Fibroblast of gingiva (primary cell): ENCODE data around the gene CD300C.
"Not testable (repeated sequence)": the region's sequence is repeated elsewhere in the genome, so short reads cannot be mapped to it uniquely, and the experiment has no call there.

Experiments used
- DNase-seq: peaks from one replicate; pipeline ENCODE4 v3.0.0-alpha.2; 2011; ENCODE audit warnings: low read depth

CD300C gene

GRCh38 chr17:74545843-74546230, at the start of gene CD300C:
TSS of gene CD300C (minus strand) at chr17:74546115. CDS start at chr17:74545782, 333 bp downstream.
- DNase-seq = no peak

GRCh38 chr17:74595037-74595750, 49.3 kb upstream of the CD300C start:
- no peak for DNase-seq

- DNase-seq = no peak
Measured at GRCh38 chr17:74592087-74592990, 46.4 kb upstream of the CD300C start, which contains the start of gene CD300LD. TSS of gene CD300LD (minus strand) at chr17:74592283. CDS start at chr17:74592202, 81 bp downstream.

- DNase-seq = no peak
Measured at GRCh38 chr17:74591503-74591902, 45.6 kb upstream of the CD300C start.

GRCh38 chr17:74585711-74586110, 39.8 kb upstream of the CD300C start:
- no peak for DNase-seq

GRCh38 chr17:74584292-74585060, 38.6 kb upstream of the CD300C start:
- no peak for DNase-seq

- DNase-seq = no peak
Measured at GRCh38 chr17:74582633-74583032, 36.7 kb upstream of the CD300C start.

- DNase-seq = no peak
Measured at GRCh38 chr17:74579900-74580299, 34.0 kb upstream of the CD300C start.

- no peak for DNase-seq
Measured at GRCh38 chr17:74578979-74579378, 33.1 kb upstream of the CD300C start.

- DNase-seq = no peak
Measured at GRCh38 chr17:74574489-74575142, 28.7 kb upstream of the CD300C start.

- not testable (repeated sequence) for DNase-seq
Measured at GRCh38 chr17:74573635-74574034, 27.7 kb upstream of the CD300C start.

GRCh38 chr17:74573169-74573568, 27.3 kb upstream of the CD300C start:
- DNase-seq = no peak

GRCh38 chr17:74571621-74572270, 25.8 kb upstream of the CD300C start:
- DNase-seq = no peak

GRCh38 chr17:74569020-74570003, 23.4 kb upstream of the CD300C start:
- peak; percentile 85 for DNase-seq

- DNase-seq = no peak
Measured at GRCh38 chr17:74568106-74568873, 22.4 kb upstream of the CD300C start.

- DNase-seq = no peak
Measured at GRCh38 chr17:74567397-74567796, 21.5 kb upstream of the CD300C start, which contains the start of gene CD300H. TSS of gene CD300H (minus strand) at chr17:74567509.

- DNase-seq = no peak
Measured at GRCh38 chr17:74566132-74566753, 20.3 kb upstream of the CD300C start.

GRCh38 chr17:74565126-74565525, 19.2 kb upstream of the CD300C start:
- no peak for DNase-seq

- no peak for DNase-seq
Measured at GRCh38 chr17:74563358-74563757, 17.4 kb upstream of the CD300C start.
